Endodermal cell (in vitro differentiated cells): ENCODE measurements around the gene PCYOX1L. TPM values are rescaled to one million over a fixed set of nuclear protein-coding genes. Genes with fewer than 3 reads are reported as not detected.

Experiments used
- DNase-seq: peaks from one replicate; pipeline ENCODE4 v3.0.0-alpha.2; 2017
- H3K27ac ChIP-seq: 2 replicates; pipeline ENCODE4 v1.5.1; 2013; ENCODE audit warnings: mild to moderate bottlenecking, low read depth, low read length, moderate library complexity
- H3K27me3 ChIP-seq: 2 replicates; pipeline ENCODE4 v1.6.1; 2013; ENCODE audit warnings: mild to moderate bottlenecking, low read length, moderate library complexity; ENCODE audit not compliant: insufficient read depth, control insufficient read depth, poor library complexity, severe bottlenecking
- H3K36me3 ChIP-seq: 2 replicates; pipeline ENCODE4 v1.7.0; 2013; ENCODE audit warnings: mild to moderate bottlenecking, low read length, moderate library complexity; ENCODE audit not compliant: control insufficient read depth, insufficient read depth
- H3K4me1 ChIP-seq: one replicate; pipeline ENCODE4 v1.7.0; 2013; ENCODE audit warnings: low read length; ENCODE audit not compliant: control insufficient read depth, insufficient read depth
- H3K4me3 ChIP-seq: 2 replicates; pipeline ENCODE4 v1.5.1; 2013; ENCODE audit warnings: mild to moderate bottlenecking, low read length, moderate library complexity
- H3K9ac ChIP-seq: 2 replicates; pipeline ENCODE4 v1.6.1; 2013; ENCODE audit warnings: mild to moderate bottlenecking, low read length, moderate library complexity; ENCODE audit not compliant: poor library complexity, severe bottlenecking; ENCODE audit errors: extremely low read depth
- H3K9me3 ChIP-seq: 2 replicates; pipeline ENCODE4 v1.6.1; 2013; ENCODE audit warnings: mild to moderate bottlenecking, low read length, moderate library complexity; ENCODE audit not compliant: control insufficient read depth
- H3K27ac Mint-ChIP-seq: 2 replicates; pipeline ENCODE4 v1.8.0; 2020; ENCODE audit warnings: mixed read lengths
- H3K27me3 Mint-ChIP-seq: 2 replicates; pipeline ENCODE4 v1.8.0; 2021; ENCODE audit warnings: mild to moderate bottlenecking, mixed read lengths; ENCODE audit not compliant: insufficient read depth
- H3K36me3 Mint-ChIP-seq: 2 replicates; pipeline ENCODE4 v1.8.0; 2020; ENCODE audit warnings: low read depth, mixed read lengths
- H3K4me1 Mint-ChIP-seq: 2 replicates; pipeline ENCODE4 v1.8.0; 2020; ENCODE audit warnings: mixed read lengths
- H3K4me3 Mint-ChIP-seq: 2 replicates; pipeline ENCODE4 v1.8.0; 2020; ENCODE audit warnings: mild to moderate bottlenecking, moderate library complexity, mixed read lengths
- H3K9me3 Mint-ChIP-seq: 2 replicates; pipeline ENCODE4 v1.8.0; 2020; ENCODE audit warnings: mild to moderate bottlenecking, mixed read lengths
- CTCF ChIP-seq: fragments of 200-600 bp; sonication (generic); conservative IDR thresholded peaks from 2 replicates; pipeline ENCODE4 v1.5.0; 2021; ENCODE audit warnings: antibody characterized with exemption, mild to moderate bottlenecking
- WGBS, 2 experiments: methylation state at CpG; one replicate each; pipeline versions ENCODE4 v1.1.5 to v1.1.7; 2013; ENCODE audit warnings: missing lambda C conversion rate in 2 of 2, mixed read lengths in 1 of 2; ENCODE audit not compliant: insufficient coverage in 1 of 2, insufficient read length in 1 of 2; 5-methylcytosine and 5-hydroxymethylcytosine counted together
- total RNA-seq, 2 donors: library from RNA; stranded (reverse); fragmentation: NEBNext Ultra II Directional in 1 of 2; extraction: Animal tissue kit (Norgen Biotek cat#: 25700) in 1 of 2; gene quantifications; 2 replicates in 1 of 2; 3 replicates in 1 of 2; pipeline ENCODE4 v1.2.1, GENCODE V29; 2021

Gene PCYOX1L
- total RNA-seq, 2 donors from 2014 or later, result 11.1 to 11.7 TPM

GRCh38 chr5:149325894-149326293, 32.0 kb upstream of the PCYOX1L start:
- WGBS, 2 experiments, result 97 to 98% methylated on average over 4 to 5 of the region's 5 CpGs
- Mint-ChIP-seq H3K36me3 (no peaks in the 10 kb centered on the region), H3K4me1 (peaks cover 7% of the 10 kb centered on the region)

GRCh38 chr5:149326611-149327010, 31.2 kb upstream of the PCYOX1L start:
- Histone ChIP-seq H3K27me3 (no peaks in the 10 kb centered on the region), H3K4me1 (no peaks in the 10 kb centered on the region), H3K4me3 (no peak overlapping the region), H3K9ac (no peak overlapping the region), H3K27ac (no peak overlapping the region), H3K36me3 (no peaks in the 10 kb centered on the region), H3K9me3 (no peaks in the 10 kb centered on the region)
- 88 to 91% methylated on average over 2 to 3 of the region's 3 CpGs for WGBS, 2 experiments
- TF ChIP-seq CTCF, result no peak
- Mint-ChIP-seq H3K36me3 (no peaks in the 10 kb centered on the region), H3K4me1 (peaks cover 5% of the 10 kb centered on the region), H3K27me3 (peaks cover 2% of the 10 kb centered on the region), H3K27ac (no peak overlapping the region), H3K9me3 (no peaks in the 10 kb centered on the region), H3K4me3 (no peak overlapping the region)
- no peak for DNase-seq

More at GRCh38 chr5:149325894-149326293, 32.0 kb upstream of the PCYOX1L start:
- no peak for TF ChIP-seq CTCF
- no peak overlapping the region for H3K4me3 ChIP-seq
- Mint-ChIP-seq H3K27ac (no peak overlapping the region), H3K27me3 (peaks cover 2% of the 10 kb centered on the region), H3K9me3 (no peaks in the 10 kb centered on the region), H3K4me3 (no peak overlapping the region)
- DNase-seq, result no peak
- no peak overlapping the region for H3K9ac ChIP-seq
- H3K27me3 ChIP-seq, result no peaks in the 10 kb centered on the region
- H3K36me3 ChIP-seq, result no peaks in the 10 kb centered on the region
- peaks cover 2% of the 10 kb centered on the region for H3K4me1 ChIP-seq
- H3K27ac ChIP-seq, result no peak overlapping the region
- H3K9me3 ChIP-seq, result no peaks in the 10 kb centered on the region

GRCh38 chr5:149328177-149328576, 29.7 kb upstream of the PCYOX1L start:
- Mint-ChIP-seq H3K27me3 (peaks cover 2% of the 10 kb centered on the region), H3K36me3 (no peaks in the 10 kb centered on the region), H3K27ac (no peak overlapping the region), H3K4me1 (no peaks in the 10 kb centered on the region), H3K9me3 (no peaks in the 10 kb centered on the region), H3K4me3 (no peak overlapping the region)
- no peak overlapping the region for H3K4me3 ChIP-seq
- no peak overlapping the region for H3K9ac ChIP-seq
- H3K4me1 ChIP-seq, result no peaks in the 10 kb centered on the region
- no peaks in the 10 kb centered on the region for H3K27me3 ChIP-seq
- H3K27ac ChIP-seq, result no peak overlapping the region
- H3K36me3 ChIP-seq, result no peaks in the 10 kb centered on the region
- WGBS, 2 experiments, result 95 to 97% methylated on average over 4 to 5 of the region's 5 CpGs
- H3K9me3 ChIP-seq, result no peaks in the 10 kb centered on the region
- no peak for DNase-seq
- no peak for TF ChIP-seq CTCF
